H1 (cell line): ENCODE results near the gene RAB40C. TPM values are rescaled to one million over a fixed set of nuclear protein-coding genes. Genes with fewer than 3 reads are reported as not detected.

Experiments
- CTCF ChIA-PET: fragments of 300-600 bp; sonication (Branson Sonifier 250); formaldehyde crosslinking; loops from one replicate; lab custom pipeline; 2021; ENCODE audit not compliant: partially characterized antibody; lab: Charles Lee
- POLR2A ChIA-PET: fragments of 300-600 bp; sonication (Branson Sonifier 250); formaldehyde crosslinking; loops from one replicate; lab custom pipeline; 2021; ENCODE audit warnings: inconsistent platforms; ENCODE audit not compliant: partially characterized antibody; lab: Charles Lee
- DNase-seq, 2 experiments: peaks; one replicate each; pipeline versions ENCODE4 v3.0.0 to v3.0.0-alpha.2; 2010 to 2022; ENCODE audit warnings: low spot score in 2 of 2, low read depth in 1 of 2, mixed read lengths in 1 of 2
- FAIRE-seq: peaks from 2 replicates; lab custom pipeline; 2011; peaks lifted over from hg19 to GRCh38; lab: Jason Lieb, UNC
- H2AFZ ChIP-seq: 2 replicates; pipeline ENCODE4 v1.8.1; 2012; ENCODE audit warnings: low read length, inconsistent platforms
- H2AK5ac ChIP-seq: 2 replicates; pipeline ENCODE4 v1.6.1; 2013; ENCODE audit warnings: low read depth, low read length
- H2BK120ac ChIP-seq: replicated peaks from 2 replicates; pipeline ENCODE3; 2013; ENCODE audit warnings: low read depth, low read length, inconsistent platforms
- H2BK12ac ChIP-seq: 2 replicates; pipeline ENCODE4 v1.6.1; 2013; ENCODE audit warnings: low read depth, low read length
- H2BK15ac ChIP-seq: 2 replicates; pipeline ENCODE4 v1.6.1; 2013; ENCODE audit warnings: low read length
- H2BK20ac ChIP-seq: 2 replicates; pipeline ENCODE4 v1.6.1; 2013; ENCODE audit warnings: low read length
- H2BK5ac ChIP-seq: 2 replicates; pipeline ENCODE4 v1.6.1; 2013; ENCODE audit warnings: low read depth, low read length
- H3K14ac ChIP-seq: 2 replicates; pipeline ENCODE4 v1.6.1; 2013; ENCODE audit warnings: inconsistent platforms; ENCODE audit not compliant: insufficient read length
- H3K18ac ChIP-seq: 2 replicates; pipeline ENCODE4 v1.6.1; 2013; ENCODE audit warnings: low read length; ENCODE audit errors: extremely low read depth
- H3K23ac ChIP-seq: 2 replicates; pipeline ENCODE4 v1.6.1; 2013; ENCODE audit warnings: inconsistent platforms; ENCODE audit not compliant: insufficient read length
- H3K23me2 ChIP-seq: 2 replicates; pipeline ENCODE4 v1.6.1; 2013; ENCODE audit warnings: low read depth, low read length
- H3K27ac ChIP-seq: 2 replicates; pipeline ENCODE4 v1.6.1; 2011; ENCODE audit warnings: low read depth, low read length, inconsistent platforms
- H3K27me3 ChIP-seq, 4 experiments: replicated peaks in 1 of 4; 1 replicate in 1 of 4; 2 replicates in 3 of 4; pipeline versions ENCODE4 v1.6.1 to v1.8.1; 2011 to 2013; ENCODE audit warnings: low read length in 3 of 4, mild to moderate bottlenecking in 3 of 4, inconsistent platforms in 2 of 4, mixed read lengths in 2 of 4, moderate library complexity in 1 of 4; ENCODE audit not compliant: control insufficient read depth in 3 of 4, insufficient read depth in 3 of 4; ENCODE audit errors: extremely low read depth in 1 of 4
- H3K36me3 ChIP-seq, 4 experiments: 2 replicates each; pipeline versions ENCODE4 v1.6.1 to v1.8.1; 2011 to 2013; ENCODE audit warnings: mild to moderate bottlenecking in 4 of 4, low read length in 3 of 4, moderate library complexity in 2 of 4, control low read depth in 1 of 4, inconsistent platforms in 1 of 4; ENCODE audit not compliant: insufficient read depth in 4 of 4, control insufficient read depth in 2 of 4
- H3K4ac ChIP-seq: replicated peaks from 2 replicates; pipeline ENCODE3; 2013; ENCODE audit warnings: low read length, low read depth, mixed read lengths, inconsistent platforms; ENCODE audit not compliant: insufficient read length
- H3K4me1 ChIP-seq, 4 experiments: replicated peaks in 1 of 4; 1 replicate in 1 of 4; 2 replicates in 3 of 4; pipeline versions ENCODE4 v1.6.1 to v1.8.1; 2011 to 2013; ENCODE audit warnings: low read length in 3 of 4, inconsistent platforms in 2 of 4, mixed read lengths in 1 of 4; ENCODE audit not compliant: insufficient read depth in 4 of 4, control insufficient read depth in 3 of 4
- H3K4me2 ChIP-seq, 2 experiments: 2 replicates each; pipeline versions ENCODE4 v1.6.1 to v1.8.1; 2011 to 2013; ENCODE audit warnings: low read depth in 2 of 2, low read length in 2 of 2, control low read depth in 1 of 2, inconsistent platforms in 1 of 2, mild to moderate bottlenecking in 1 of 2; ENCODE audit not compliant: insufficient read depth in 1 of 2
- H3K4me3 ChIP-seq, 4 experiments: fragments of 200-600, 300-600 bp in 1 of 4; sonication (generic), shearing (Covaris generic), sonication (Bioruptor Twin) in 1 of 4; 2 replicates each; pipeline versions ENCODE4 v1.5.1 to v1.8.1; 2011 to 2016; ENCODE audit warnings: low read length in 4 of 4, low read depth in 3 of 4, control low read depth in 2 of 4, inconsistent platforms in 2 of 4, mild to moderate bottlenecking in 2 of 4, mixed read lengths in 1 of 4, moderate library complexity in 1 of 4; ENCODE audit not compliant: insufficient read depth in 2 of 4; ENCODE audit errors: extremely low read depth in 1 of 4
- H3K56ac ChIP-seq: replicated peaks from 2 replicates; pipeline ENCODE3; 2013; ENCODE audit warnings: low read depth, mild to moderate bottlenecking, mixed read lengths, low read length, inconsistent platforms; ENCODE audit not compliant: insufficient read length
- H3K79me1 ChIP-seq: 2 replicates; pipeline ENCODE4 v1.6.1; 2013; ENCODE audit warnings: low read depth, low read length, control low read depth
- H3K79me2 ChIP-seq, 2 experiments: 2 replicates each; pipeline versions ENCODE4 v1.6.1 to v1.8.1; 2012 to 2013; ENCODE audit warnings: low read length in 2 of 2, mild to moderate bottlenecking in 2 of 2, inconsistent platforms in 1 of 2; ENCODE audit not compliant: insufficient read depth in 2 of 2, control insufficient read depth in 1 of 2
- H3K9ac ChIP-seq, 4 experiments: replicated peaks in 1 of 4; 1 replicate in 1 of 4; 2 replicates in 3 of 4; pipeline versions ENCODE4 v1.6.1 to v1.8.1; 2011 to 2013; ENCODE audit warnings: low read depth in 3 of 4, low read length in 3 of 4, control low read depth in 2 of 4, mild to moderate bottlenecking in 2 of 4, moderate library complexity in 2 of 4, inconsistent platforms in 1 of 4; ENCODE audit errors: extremely low read depth in 1 of 4
- H3K9me3 ChIP-seq, 2 experiments: 2 replicates each; pipeline versions ENCODE4 v1.6.1 to v1.8.1; 2012 to 2013; ENCODE audit warnings: mild to moderate bottlenecking in 2 of 2, moderate library complexity in 2 of 2, control low read depth in 1 of 2, inconsistent platforms in 1 of 2, low read depth in 1 of 2, low read length in 1 of 2, mixed read lengths in 1 of 2; ENCODE audit not compliant: insufficient read depth in 2 of 2
- H4K20me1 ChIP-seq, 2 experiments: replicated peaks in 1 of 2; 2 replicates each; pipeline versions ENCODE3 to v1.8.1; 2011 to 2013; ENCODE audit warnings: inconsistent platforms in 2 of 2, low read length in 2 of 2, mild to moderate bottlenecking in 1 of 2; ENCODE audit not compliant: insufficient read depth in 2 of 2, control insufficient read depth in 1 of 2
- H4K5ac ChIP-seq: 2 replicates; pipeline ENCODE4 v1.6.1; 2013; ENCODE audit warnings: low read length, low read depth, mixed read lengths, inconsistent platforms; ENCODE audit not compliant: insufficient read length
- H4K8ac ChIP-seq: 2 replicates; pipeline ENCODE4 v1.8.0; 2013; ENCODE audit warnings: mild to moderate bottlenecking, moderate library complexity, low read length, inconsistent platforms; ENCODE audit not compliant: insufficient read depth; ENCODE audit errors: extremely low read depth
- H4K91ac ChIP-seq: replicated peaks from 2 replicates; pipeline ENCODE3; 2013; ENCODE audit warnings: low read length, mixed read lengths, inconsistent platforms; ENCODE audit not compliant: insufficient read length
- GABPA ChIP-seq: IDR thresholded peaks from 2 replicates; pipeline ENCODE4 v1.6.1; 2011; ENCODE audit warnings: mild to moderate bottlenecking, low read length, moderate library complexity, borderline replicate concordance; ENCODE audit not compliant: insufficient read depth
- SUZ12 ChIP-seq: fragments of 200-600 bp; sonication (generic); IDR thresholded peaks from 2 replicates; pipeline ENCODE4 v1.6.1; 2012; ENCODE audit warnings: mild to moderate bottlenecking, inconsistent platforms, low read length, moderate library complexity, mixed read lengths
- WGBS, 2 experiments: shearing (Covaris generic) in 1 of 2; methylation state at CpG; one replicate each; pipeline versions ENCODE4 v1.1.6 to v1.1.7; 2013 to 2015; ENCODE audit warnings: low lambda C conversion rate in 2 of 2, mixed read lengths in 2 of 2, inconsistent platforms in 1 of 2, low coverage in 1 of 2, missing lambda C conversion rate in 1 of 2; ENCODE audit not compliant: insufficient replicate concordance in 2 of 2, insufficient coverage in 1 of 2, insufficient read length in 1 of 2; ENCODE audit errors: extremely low coverage in 1 of 2, missing lambda C conversion rate in 1 of 2; 5-methylcytosine and 5-hydroxymethylcytosine counted together
- polyA plus RNA-seq, 7 experiments: library from polyadenylated mRNA; depleted of rRNA in 3 of 7; stranded (reverse) in 5 of 7; unstranded in 2 of 7; fragments of >200 nt in 5 of 7; fragments of 200-250 nt in 2 of 7; gene quantifications; 1 replicate in 5 of 7; 2 replicates in 1 of 7; 4 replicates in 1 of 7; pipeline versions ENCODE4 v1.2.1 to v1.2.3, GENCODE V29; 2011 to 2013; ENCODE audit warnings: missing spikeins in 2 of 7, mixed read lengths in 2 of 7
- total RNA-seq: library from RNA; stranded (reverse); fragmentation: NEBNext Ultra II Directional; extraction: Animal tissue kit (Norgen Biotek cat#: 25700); gene quantifications from 2 replicates; pipeline ENCODE4 v1.2.1, GENCODE V29; 2021

Gene RAB40C
- total and polyA plus RNA-seq, 2 of the 8 experiments (the other 6 are each of a cell fraction or from before 2014, with no cell fraction given), result 13.9 to 15.6 TPM

GRCh38 chr16:633336-634050 is 43.6 kb downstream of the RAB40C start:
- H2BK5ac ChIP-seq, result no peak overlapping the region
- 97% methylated on average over 69 of the region's 74 CpGs; no CpG with 5 or more reads in 1 of the 2 experiments for WGBS, 2 experiments
- no peak overlapping the region for H2AK5ac ChIP-seq
- H4K8ac ChIP-seq, result no peak overlapping the region; the same call in 1 of the 2 replicates
- DNase-seq, result no peak
- no peak overlapping the region for H4K91ac ChIP-seq
- no peak overlapping the region for H2BK15ac ChIP-seq
- no peak overlapping the region for H2BK20ac ChIP-seq
- H3K4me1 ChIP-seq, result peaks cover 0 to 40% (median 31%) of the 10 kb centered on the region in 4 experiments; a peak in 6 of 7 replicates
- peaks cover 0 to 6% of the 10 kb centered on the region in 2 experiments; a peak in 1 of 4 replicates for H3K79me2 ChIP-seq
- H4K20me1 ChIP-seq, result peaks cover 3 to 10% of the 10 kb centered on the region in 2 experiments
- H2AFZ ChIP-seq, result no peak overlapping the region
- H4K5ac ChIP-seq, result no peak overlapping the region
- ChIA-PET CTCF (interaction anchor here (0.6 to 1.3 kb wide), 3 partner anchors 15 to 66 kb away, joined by 3 read pairs; partner anchors contain the start of gene NHLRC4), POLR2A (interaction anchor here (0.7 to 2.2 kb wide), 6 partner anchors 12 to 263 kb away, joined by 3 to 5 read pairs (median 4); partner anchors contain the start of gene MRPL28)
- no peak overlapping the region for H2BK12ac ChIP-seq
- no peak overlapping the region for H3K27ac ChIP-seq
- H3K4me3 ChIP-seq, result no peak overlapping the region
- no peak overlapping the region for H3K4ac ChIP-seq
- no peaks in the 10 kb centered on the region for H3K27me3 ChIP-seq
- H2BK120ac ChIP-seq, result no peak overlapping the region
- no peaks in the 10 kb centered on the region for H3K79me1 ChIP-seq
- no peak overlapping the region for H3K18ac ChIP-seq
- no peaks in the 10 kb centered on the region for H3K9me3 ChIP-seq
- peaks cover 0 to 21% (median 3%) of the 10 kb centered on the region in 4 experiments; a peak in 4 of 8 replicates for H3K36me3 ChIP-seq
- no peak overlapping the region for H3K9ac ChIP-seq
- peaks cover 8% of the 10 kb centered on the region; the same call in 1 of the 2 replicates for H3K23me2 ChIP-seq
- no peak for TF ChIP-seq SUZ12
- 0 out of 2 replicates have a peak, but pooled peaks have one; percentile 13 for TF ChIP-seq GABPA
- no peak overlapping the region for H3K56ac ChIP-seq
- FAIRE-seq, result no peak
- no peak overlapping the region for H3K4me2 ChIP-seq
- no peak overlapping the region for H3K23ac ChIP-seq
- no peak overlapping the region for H3K14ac ChIP-seq
